OCI-LY3 (cell line): Measurements from ENCODE around the gene SPOP.

Source experiments
- CTCF ChIP-seq: fragments of 200-600, 300-600 bp; sonication (generic); IDR thresholded peaks from 2 replicates; pipeline ENCODE4 v1.5.1; 2014; ENCODE audit warnings: antibody characterized with exemption, low read length, low read depth
- EZH2phosphoT487 ChIP-seq: fragments of 200-600 bp; shearing (Covaris generic); IDR thresholded peaks from 2 replicates; pipeline ENCODE4 v1.6.1; 2018; ENCODE audit warnings: antibody characterized with exemption, mixed run types, low read depth

DNA sequence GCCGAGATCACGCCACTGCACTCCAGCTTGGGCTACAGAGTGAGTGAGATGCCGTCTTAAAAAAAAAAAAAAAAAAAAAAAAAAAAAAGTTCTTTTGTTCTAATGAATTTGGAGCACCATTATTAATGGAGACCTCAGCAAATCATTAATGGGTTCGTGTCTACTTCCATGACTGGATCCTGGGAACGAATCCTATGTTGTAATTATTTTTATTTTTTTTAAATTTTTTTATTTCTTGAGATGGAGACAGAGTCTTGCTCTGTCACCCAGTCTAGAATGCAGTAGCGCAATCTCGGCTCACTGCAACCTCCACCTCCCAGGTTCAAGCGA is 30.7 kb downstream of the SPOP start:
- TF ChIP-seq EZH2phosphoT487 (no peak), CTCF (no peak)
